Suprapubic skin (tissue), 4 donors: ENCODE data around the gene NKPD1. TPM values are rescaled to one million over a fixed set of nuclear protein-coding genes. Genes with fewer than 3 reads are reported as not detected.
A peak's percentile ranks its signal among the peaks of the same experiment; 100 is the strongest.
"Not testable (repeated sequence)": the region's sequence is repeated elsewhere in the genome, so short reads cannot be mapped to it uniquely, and the experiment has no call there.

Experiments
- DNase-seq, 2 donors: peaks; one replicate each; pipeline ENCODE4 v3.0.0-alpha.2; 2019; ENCODE audit warnings: low spot score in 2 of 2
- H3K27ac ChIP-seq: fragments of 200-600 bp; sonication (generic); one replicate; pipeline ENCODE4 v1.5.1; 2019
- H3K27me3 ChIP-seq: fragments of 200-600 bp; sonication (generic); one replicate; pipeline ENCODE4 v1.5.1; 2019
- H3K36me3 ChIP-seq: fragments of 200-600 bp; sonication (generic); one replicate; pipeline ENCODE4 v1.5.1; 2019
- H3K4me1 ChIP-seq: fragments of 200-600 bp; sonication (generic); one replicate; pipeline ENCODE4 v1.5.1; 2019
- H3K4me3 ChIP-seq: fragments of 200-600 bp; sonication (generic); one replicate; pipeline ENCODE4 v1.5.1; 2019; ENCODE audit warnings: mild to moderate bottlenecking
- H3K9me3 ChIP-seq: fragments of 200-600 bp; sonication (generic); one replicate; pipeline ENCODE4 v1.5.1; 2019
- CTCF ChIP-seq, 2 donors: fragments of 200-600 bp in 1 of 2; fragments of 450-650 bp in 1 of 2; sonication (generic) in 1 of 2; IDR thresholded peaks; one replicate each; pipeline ENCODE4 v1.5.1; 2016 to 2019; ENCODE audit warnings: antibody characterized with exemption in 2 of 2, mild to moderate bottlenecking in 1 of 2, moderate library complexity in 1 of 2
- EP300 ChIP-seq: sonication (generic); formaldehyde crosslinking; IDR thresholded peaks from one replicate; pipeline ENCODE4 v1.6.1; 2017; ENCODE audit warnings: antibody characterized with exemption
- POLR2A ChIP-seq, 2 donors: fragments of 450-650 bp; IDR thresholded peaks; one replicate each; pipeline ENCODE4 v1.6.1; 2017; ENCODE audit warnings: antibody characterized with exemption in 2 of 2, mild to moderate bottlenecking in 2 of 2, moderate library complexity in 2 of 2
- POLR2AphosphoS5 ChIP-seq, 3 donors: sonication (generic); formaldehyde crosslinking; IDR thresholded peaks; one replicate each; pipeline ENCODE4 v1.6.1; 2017; ENCODE audit warnings: antibody characterized with exemption in 3 of 3
- whole genome bisulfite sequencing: methylation state at CpG from one replicate; pipeline ENCODE4 v1.1.5; 2018; 5-methylcytosine and 5-hydroxymethylcytosine counted together
- total RNA-seq, 4 donors: library from RNA; depleted of rRNA; stranded (reverse); fragments of >200 nt; gene quantifications; one replicate each; pipeline ENCODE4 v1.1.0, GENCODE V29; 2016

NKPD1 gene
- total RNA-seq, 4 donors from 2014 or later: 22.4 to 60.4 (median 51.1) TPM

GRCh38 chr19:45121827-45122345, 38.9 kb downstream of the NKPD1 start:
- Histone ChIP-seq H3K9me3 (no peaks in the 10 kb centered on the region), H3K4me1 (peaks cover 68% of the 10 kb centered on the region), H3K4me3 (no peak overlapping the region), H3K36me3 (no peaks in the 10 kb centered on the region), H3K27ac (no peak overlapping the region), H3K27me3 (no peaks in the 10 kb centered on the region)
- no peak for DNase-seq
- TF ChIP-seq POLR2AphosphoS5 (IDR thresholded peaks at IDR 0.05) (no peak), EP300 (no peak), POLR2A (IDR thresholded peaks at IDR 0.05) (no peak), CTCF (IDR thresholded peaks at IDR 0.05) (no peak)
- 75% methylated on average over 11 of the region's 11 CpGs for WGBS

GRCh38 chr19:45119582-45119981, 41.2 kb downstream of the NKPD1 start:
- Histone ChIP-seq H3K9me3 (no peaks in the 10 kb centered on the region), H3K4me3 (no peak overlapping the region), H3K27ac (no peak overlapping the region), H3K27me3 (no peaks in the 10 kb centered on the region), H3K36me3 (no peaks in the 10 kb centered on the region), H3K4me1 (peaks cover 72% of the 10 kb centered on the region)
- TF ChIP-seq POLR2AphosphoS5 (IDR thresholded peaks at IDR 0.05) (no peak), POLR2A (IDR thresholded peaks at IDR 0.05) (no peak), CTCF (IDR thresholded peaks at IDR 0.05) (no peak), EP300 (no peak)
- 61% methylated on average over 6 of the region's 6 CpGs for WGBS
- no peak for DNase-seq

GRCh38 chr19:45118591-45119355, 42.0 kb downstream of the NKPD1 start:
- WGBS: 47% methylated on average over 16 of the region's 18 CpGs
- H3K4me3 ChIP-seq, H3K27me3 ChIP-seq, H3K36me3 ChIP-seq, H3K9me3 ChIP-seq, DNase-seq: not testable (repeated sequence)
- H3K4me1 ChIP-seq: peaks cover 64% of the 10 kb centered on the region
- H3K27ac ChIP-seq: peak overlapping the region; percentile 52

- H3K27me3 ChIP-seq: no peaks in the 10 kb centered on the region
- WGBS: 80% methylated on average over 2 of the region's 5 CpGs
- peak overlapping the region; percentile 52 for H3K27ac ChIP-seq
- no peak for DNase-seq
- H3K9me3 ChIP-seq: no peaks in the 10 kb centered on the region
- TF ChIP-seq POLR2AphosphoS5 (IDR thresholded peaks at IDR 0.05): no peak
- TF ChIP-seq CTCF (IDR thresholded peaks at IDR 0.05): no peak
- TF ChIP-seq POLR2A (IDR thresholded peaks at IDR 0.05): no peak
- no peak for TF ChIP-seq EP300
- H3K4me1 ChIP-seq: peaks cover 64% of the 10 kb centered on the region
- H3K36me3 ChIP-seq: no peaks in the 10 kb centered on the region
- no peak overlapping the region for H3K4me3 ChIP-seq
These were observed 42.7 kb downstream of the NKPD1 start for GRCh38 chr19:45118106-45118505.

- TF ChIP-seq POLR2A (IDR thresholded peaks at IDR 0.05): no peak
- Histone ChIP-seq H3K4me1 (peaks cover 60% of the 10 kb centered on the region), H3K27me3 (no peaks in the 10 kb centered on the region), H3K4me3 (no peak overlapping the region), H3K36me3 (no peaks in the 10 kb centered on the region), H3K9me3 (no peaks in the 10 kb centered on the region), H3K27ac (peak overlapping the region; percentile 52)
- no peak for DNase-seq
- WGBS: 60% methylated on average over 7 of the region's 12 CpGs
These were observed 43.1 kb downstream of the NKPD1 start for GRCh38 chr19:45117671-45118070.

GRCh38 chr19:45117167-45117594, 43.6 kb downstream of the NKPD1 start:
- WGBS: 52% methylated on average over 10 of the region's 16 CpGs
- Histone ChIP-seq H3K27me3 (no peaks in the 10 kb centered on the region), H3K4me3 (no peak overlapping the region), H3K27ac (peak overlapping the region; percentile 52), H3K36me3 (no peaks in the 10 kb centered on the region), H3K4me1 (peaks cover 55% of the 10 kb centered on the region), H3K9me3 (no peaks in the 10 kb centered on the region)
- TF ChIP-seq CTCF (IDR thresholded peaks at IDR 0.05) (no peak), POLR2AphosphoS5 (IDR thresholded peaks at IDR 0.05) (no peak), POLR2A (IDR thresholded peaks at IDR 0.05) (no peak), EP300 (no peak)
- DNase-seq: no peak
